HT1080 (cell line): ENCODE measurements around the gene MSANTD2. TPM values are rescaled to one million over a fixed set of nuclear protein-coding genes. Genes with fewer than 3 reads are reported as not detected.

Source experiments
- DNase-seq: peaks from one replicate; pipeline ENCODE4 v3.0.0-alpha.2; 2015; ENCODE audit warnings: low read depth
- total RNA-seq: library from RNA; depleted of rRNA; stranded (reverse); fragments of >200 nt; shearing (Covaris generic); gene quantifications from 2 replicates; pipeline ENCODE4 v1.2.3, GENCODE V29; 2014

Gene MSANTD2
- total RNA-seq, 1 experiment from 2014 or later: 13.7 TPM

GRCh38 chr11:124754309-124754708, 45.9 kb downstream of the MSANTD2 start:
- DNase-seq: peak; percentile 73

GRCh38 chr11:124753624-124754023, 46.6 kb downstream of the MSANTD2 start:
- no peak for DNase-seq

GRCh38 chr11:124753205-124753604, 47.0 kb downstream of the MSANTD2 start:
- DNase-seq: no peak

GRCh38 chr11:124752471-124753102, 47.6 kb downstream of the MSANTD2 start:
- DNase-seq: no peak

- no peak for DNase-seq
These were observed 48.3 kb downstream of the MSANTD2 start, which contains the start of gene VSIG2 for GRCh38 chr11:124751741-124752470. Gene VSIG2, minus strand, starts transcription at chr11:124752255. Its CDS starts 118 bp downstream, at chr11:124752137.

GRCh38 chr11:124751391-124751740, 48.8 kb downstream of the MSANTD2 start:
- no peak for DNase-seq

GRCh38 chr11:124749912-124750311, 50.3 kb downstream of the MSANTD2 start:
- no peak for DNase-seq

- peak; percentile 77 for DNase-seq
These were observed 51.5 kb downstream of the MSANTD2 start for GRCh38 chr11:124748481-124749343.

GRCh38 chr11:124748100-124748418, 52.1 kb downstream of the MSANTD2 start:
- no peak for DNase-seq

- DNase-seq: no peak
These were observed 52.7 kb downstream of the MSANTD2 start for GRCh38 chr11:124747406-124748099.

- DNase-seq: no peak
These were observed 53.5 kb downstream of the MSANTD2 start for GRCh38 chr11:124746621-124747243.

- DNase-seq: no peak
These were observed 54.2 kb downstream of the MSANTD2 start for GRCh38 chr11:124745835-124746620.

GRCh38 chr11:124745270-124745834, 54.9 kb downstream of the MSANTD2 start:
- no peak for DNase-seq

- no peak for DNase-seq
These were observed 57.2 kb downstream of the MSANTD2 start for GRCh38 chr11:124743050-124743449.

- DNase-seq: no peak
These were observed 57.7 kb downstream of the MSANTD2 start for GRCh38 chr11:124742555-124742954.

GRCh38 chr11:124740277-124740882, 59.8 kb downstream of the MSANTD2 start:
- peak; percentile 63 for DNase-seq

- DNase-seq: peak; percentile 89
These were observed 60.5 kb downstream of the MSANTD2 start, which contains the start of gene NRGN for GRCh38 chr11:124739479-124740276. Gene NRGN, plus strand, starts transcription at chr11:124739942. Its CDS starts 143 bp downstream, at chr11:124740085.

- DNase-seq: no peak
These were observed 61.3 kb downstream of the MSANTD2 start for GRCh38 chr11:124738713-124739478.
